Esophagus muscularis mucosa (tissue), 4 donors: ENCODE measurements around the gene PSMG4.

Experiments
- EP300 ChIP-seq: sonication (generic); formaldehyde crosslinking; IDR thresholded peaks from one replicate; pipeline ENCODE4 v1.6.1; 2017; ENCODE audit warnings: antibody characterized with exemption
- POLR2A ChIP-seq: fragments of 450-650 bp; IDR thresholded peaks from one replicate; pipeline ENCODE4 v1.6.1; 2017; ENCODE audit warnings: antibody characterized with exemption, moderate library complexity, mild to moderate bottlenecking, low read depth
- POLR2AphosphoS5 ChIP-seq, 2 donors: sonication (generic); formaldehyde crosslinking; IDR thresholded peaks; one replicate each; pipeline ENCODE4 v1.6.1; 2017; ENCODE audit warnings: antibody characterized with exemption in 2 of 2
- TF ChIP-seq, protein P1 (sequence below), 3 experiments: fragments of 200-600 bp in 2 of 3; fragments of 450-650 bp in 1 of 3; sonication (generic) in 2 of 3; IDR thresholded peaks; one replicate each; pipeline ENCODE4 v1.5.1; 2017 to 2019; ENCODE audit warnings: antibody characterized with exemption in 3 of 3, mild to moderate bottlenecking in 2 of 3, moderate library complexity in 1 of 3

DNA sequence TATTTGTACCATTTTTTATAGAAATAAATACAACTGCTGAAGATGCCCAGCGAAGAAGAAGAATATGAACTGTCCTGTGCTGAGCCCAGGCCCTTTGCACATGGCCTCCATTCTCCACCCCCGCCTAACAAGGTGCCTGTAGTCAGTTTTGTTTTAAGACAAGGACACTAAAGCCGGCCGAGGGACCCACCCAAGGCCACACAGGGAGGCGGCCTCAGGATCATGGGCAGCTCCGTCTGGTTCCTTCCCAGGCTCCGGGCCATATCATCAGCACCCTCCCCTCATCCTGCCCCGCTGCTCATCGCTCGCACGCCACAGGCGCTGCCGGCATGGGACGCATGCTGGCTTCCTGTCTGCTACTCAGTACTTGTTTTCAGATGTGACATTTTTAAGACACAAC lies 21.3 kb downstream of the PSMG4 start:
- no peak for TF ChIP-seq POLR2A
- TF ChIP-seq, protein P1, sequence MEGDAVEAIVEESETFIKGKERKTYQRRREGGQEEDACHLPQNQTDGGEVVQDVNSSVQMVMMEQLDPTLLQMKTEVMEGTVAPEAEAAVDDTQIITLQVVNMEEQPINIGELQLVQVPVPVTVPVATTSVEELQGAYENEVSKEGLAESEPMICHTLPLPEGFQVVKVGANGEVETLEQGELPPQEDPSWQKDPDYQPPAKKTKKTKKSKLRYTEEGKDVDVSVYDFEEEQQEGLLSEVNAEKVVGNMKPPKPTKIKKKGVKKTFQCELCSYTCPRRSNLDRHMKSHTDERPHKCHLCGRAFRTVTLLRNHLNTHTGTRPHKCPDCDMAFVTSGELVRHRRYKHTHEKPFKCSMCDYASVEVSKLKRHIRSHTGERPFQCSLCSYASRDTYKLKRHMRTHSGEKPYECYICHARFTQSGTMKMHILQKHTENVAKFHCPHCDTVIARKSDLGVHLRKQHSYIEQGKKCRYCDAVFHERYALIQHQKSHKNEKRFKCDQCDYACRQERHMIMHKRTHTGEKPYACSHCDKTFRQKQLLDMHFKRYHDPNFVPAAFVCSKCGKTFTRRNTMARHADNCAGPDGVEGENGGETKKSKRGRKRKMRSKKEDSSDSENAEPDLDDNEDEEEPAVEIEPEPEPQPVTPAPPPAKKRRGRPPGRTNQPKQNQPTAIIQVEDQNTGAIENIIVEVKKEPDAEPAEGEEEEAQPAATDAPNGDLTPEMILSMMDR (IDR thresholded peaks at IDR 0.05), result no peak
- no peak for TF ChIP-seq POLR2AphosphoS5 (IDR thresholded peaks at IDR 0.05)
- no peak for TF ChIP-seq EP300
